T47D (cell line): ENCODE data around the gene PTN.
A peak's percentile ranks its signal among the peaks of the same experiment; 100 is the strongest.

ENCODE experiments used
- DNase-seq, 2 experiments: peaks; one replicate each; pipeline versions ENCODE4 v3.0.0 to v3.0.0-alpha.2; 2011 to 2012; ENCODE audit warnings: low read depth in 1 of 2, low spot score in 1 of 2
- JUND ChIP-seq: IDR thresholded peaks from 2 replicates; pipeline ENCODE4 v1.6.1; 2012; ENCODE audit warnings: low read depth
- in situ Hi-C: cut with HindIII; loops from 2 replicates; pipeline ENCODE4 v1.10.0; 2016; ENCODE audit warnings: low sequenced_read_pairs, low pct_unique_long_range_greater_than_20kb

The PTN gene

GRCh38 chr7:137343281-137343841, at the start of gene PTN:
Gene PTN, minus strand, starts transcription at chr7:137343733. Its CDS starts 88,760 bp downstream, at chr7:137254973.
- in situ Hi-C loops, result no loop called here
- DNase-seq, result peak in 1 of 2 experiments; percentile 24
- TF ChIP-seq JUND, result no peak

GRCh38 chr7:137390076-137390475, 46.5 kb upstream of the PTN start:
- in situ Hi-C loops, result no loop called here
- DNase-seq, result no peak
- TF ChIP-seq JUND, result no peak

- no peak for DNase-seq
- in situ Hi-C loops, result no loop called here
- no peak for TF ChIP-seq JUND
Measured at GRCh38 chr7:137388916-137389315, 45.4 kb upstream of the PTN start.

GRCh38 chr7:137386966-137387365, 43.4 kb upstream of the PTN start:
- no peak for DNase-seq
- in situ Hi-C loops, result no loop called here
- no peak for TF ChIP-seq JUND

GRCh38 chr7:137381045-137381444, 37.5 kb upstream of the PTN start:
- no peak for DNase-seq
- no peak for TF ChIP-seq JUND
- in situ Hi-C loops, result no loop called here

GRCh38 chr7:137373507-137373906, 30.0 kb upstream of the PTN start:
- DNase-seq, result no peak
- in situ Hi-C loops, result no loop called here
- no peak for TF ChIP-seq JUND

- in situ Hi-C loops, result no loop called here
- no peak for DNase-seq
Measured at GRCh38 chr7:137371616-137372015, 28.1 kb upstream of the PTN start.

GRCh38 chr7:137366995-137367394, 23.5 kb upstream of the PTN start:
- in situ Hi-C loops, result no loop called here
- DNase-seq, result no peak
- no peak for TF ChIP-seq JUND

More at GRCh38 chr7:137371616-137372015, 28.1 kb upstream of the PTN start:
- TF ChIP-seq JUND, result no peak

- TF ChIP-seq JUND, result no peak
- DNase-seq, result no peak
- in situ Hi-C loops, result no loop called here
Measured at GRCh38 chr7:137363683-137364082, 20.1 kb upstream of the PTN start.

- DNase-seq, result no peak
- TF ChIP-seq JUND, result no peak
- in situ Hi-C loops, result no loop called here
Measured at GRCh38 chr7:137360087-137360679, 16.6 kb upstream of the PTN start.

- in situ Hi-C loops, result no loop called here
- no peak for TF ChIP-seq JUND
- DNase-seq, result no peak
Measured at GRCh38 chr7:137354961-137355360, 11.4 kb upstream of the PTN start.

GRCh38 chr7:137354396-137354795, 10.9 kb upstream of the PTN start:
- DNase-seq, result no peak
- no peak for TF ChIP-seq JUND

GRCh38 chr7:137351941-137352340, 8.4 kb upstream of the PTN start:
- in situ Hi-C loops, result no loop called here
- DNase-seq, result no peak
- TF ChIP-seq JUND, result no peak

More at GRCh38 chr7:137354396-137354795, 10.9 kb upstream of the PTN start:
- in situ Hi-C loops, result no loop called here
